Measurements from ENCODE around the gene CBX3.
"Not testable (repeated sequence)": the region's sequence is repeated elsewhere in the genome, so short reads cannot be mapped to it uniquely, and the experiment has no call there.

CBX3 gene

DNA sequence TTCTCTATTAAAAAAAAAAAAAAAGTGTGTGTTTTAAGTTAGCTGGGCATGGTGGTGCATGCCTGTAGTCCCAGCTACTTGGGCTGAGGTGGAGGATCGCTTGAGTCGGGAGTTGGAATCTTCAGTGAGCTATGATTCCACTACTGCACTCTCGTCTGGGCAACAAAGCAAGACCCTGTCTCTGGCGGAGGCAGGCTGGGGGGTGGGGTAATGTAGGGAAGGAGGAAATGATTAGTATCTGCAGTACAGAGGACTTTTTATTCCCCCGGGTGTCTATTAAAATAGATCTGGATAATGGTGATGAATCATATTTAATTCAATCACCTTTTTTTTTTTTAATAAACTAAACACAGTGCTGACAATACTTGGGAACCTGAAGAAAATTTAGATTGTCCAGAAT, 6.5 kb downstream of the CBX3 start:
- no peak for DNase-seq

DNA sequence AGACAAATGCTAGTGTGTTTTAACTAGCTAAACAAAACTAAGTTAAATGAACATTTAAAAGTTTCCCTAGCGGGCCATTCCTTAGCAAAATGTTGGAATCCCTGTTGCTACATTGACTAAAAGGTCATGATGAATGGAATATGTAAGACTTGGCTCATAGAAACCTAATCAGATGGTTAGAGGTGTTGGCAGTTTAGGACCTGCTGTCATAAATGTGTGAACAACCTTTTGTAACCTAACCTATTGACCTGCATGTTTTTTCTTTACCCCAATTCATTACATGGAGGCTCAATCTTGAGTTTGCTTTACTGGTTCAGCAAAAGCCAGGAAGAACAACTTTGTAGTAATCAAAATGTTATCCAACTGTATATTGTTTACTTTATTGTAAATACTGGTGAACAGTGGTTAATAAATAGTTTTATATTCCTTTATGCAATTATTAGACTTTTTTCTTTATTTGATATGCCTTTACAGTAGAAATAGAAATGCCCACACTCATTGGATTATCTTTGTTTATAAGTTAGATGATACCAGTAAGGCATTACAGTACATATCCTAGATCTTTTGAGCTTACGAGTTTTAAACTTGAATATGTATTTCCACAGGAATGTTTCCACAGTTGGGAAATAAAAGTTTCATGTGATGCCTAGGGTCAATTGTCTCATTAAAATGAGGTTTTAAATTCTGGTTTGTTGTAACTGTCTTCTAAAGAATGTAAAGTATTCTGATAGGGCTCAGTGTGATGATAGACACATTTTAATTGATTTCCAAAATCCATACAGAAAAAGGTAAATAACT, 11.6 kb downstream of the CBX3 start:
- DNase-seq, result no peak

DNA sequence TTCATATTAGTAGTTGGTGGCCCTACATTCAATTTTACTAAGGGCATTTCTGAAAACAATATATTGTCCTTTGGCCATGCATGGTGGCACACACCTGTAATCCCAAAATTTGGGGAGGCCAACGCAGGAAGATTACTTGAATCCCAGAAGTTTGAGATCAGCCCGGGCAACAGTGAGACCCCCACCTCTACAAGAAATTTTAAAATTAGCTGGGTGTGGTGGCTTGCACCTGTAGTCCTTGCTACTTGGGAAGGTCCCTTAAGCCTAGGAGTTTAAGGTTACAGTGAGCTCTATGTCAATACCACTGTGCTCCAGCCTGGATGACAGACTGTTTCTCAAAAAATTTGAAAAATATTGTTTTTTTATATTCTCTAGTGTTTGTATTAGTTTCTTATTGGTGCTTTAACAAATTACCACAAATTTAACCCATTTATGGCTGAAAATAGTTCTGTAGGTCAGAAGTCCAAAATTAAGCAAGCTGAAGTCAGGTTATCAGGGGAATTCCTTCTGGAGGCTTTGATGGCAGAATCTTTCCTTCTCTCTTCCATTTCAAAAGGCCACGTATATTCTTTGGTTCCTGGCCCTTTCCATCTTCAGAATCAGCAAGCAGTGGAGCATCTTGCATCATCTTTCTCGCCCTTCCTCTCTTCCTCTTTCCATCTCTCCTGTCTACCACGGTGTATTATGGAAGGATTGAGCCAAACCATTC, 12.4 kb downstream of the CBX3 start:
- no peak for DNase-seq

DNA sequence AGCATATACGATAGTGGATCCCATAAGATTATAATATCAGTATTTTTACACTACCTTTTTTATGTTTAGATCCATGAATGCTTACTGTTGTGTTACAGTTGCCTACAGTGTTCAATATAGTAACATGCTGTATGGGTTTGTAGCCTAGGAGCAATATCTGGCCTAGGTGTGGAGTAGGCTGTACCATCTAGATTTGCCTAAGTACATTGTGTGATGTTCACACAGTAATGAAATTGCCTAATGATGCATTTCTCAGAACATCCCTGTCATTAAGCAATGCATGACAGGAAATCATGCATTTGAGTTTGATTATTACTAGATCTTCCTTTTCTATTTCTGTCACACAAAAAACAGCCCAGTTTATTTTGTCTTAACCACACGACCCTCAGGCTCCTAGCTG, 14.5 kb downstream of the CBX3 start:
- no peak for DNase-seq

DNA sequence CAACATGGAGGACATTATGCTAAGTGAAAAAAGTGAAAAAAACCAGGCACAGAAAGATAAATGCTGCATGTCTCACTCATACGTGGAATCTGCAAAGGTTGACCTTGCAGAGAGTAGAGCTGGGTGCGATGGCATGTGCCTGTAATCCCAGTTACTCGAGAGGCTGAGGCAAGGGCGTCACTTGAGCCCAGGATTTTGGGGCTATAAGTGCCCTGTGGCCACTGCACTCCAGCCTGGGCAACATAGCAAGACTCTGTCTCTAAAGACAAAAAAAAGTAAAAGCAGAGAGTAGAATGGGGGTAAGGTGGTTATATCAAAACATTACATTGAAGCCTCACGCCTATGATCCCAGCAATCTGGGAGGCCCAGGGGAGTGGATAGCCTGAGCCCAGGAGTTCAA, 22.8 kb downstream of the CBX3 start:
- DNase-seq, result no peak

DNA sequence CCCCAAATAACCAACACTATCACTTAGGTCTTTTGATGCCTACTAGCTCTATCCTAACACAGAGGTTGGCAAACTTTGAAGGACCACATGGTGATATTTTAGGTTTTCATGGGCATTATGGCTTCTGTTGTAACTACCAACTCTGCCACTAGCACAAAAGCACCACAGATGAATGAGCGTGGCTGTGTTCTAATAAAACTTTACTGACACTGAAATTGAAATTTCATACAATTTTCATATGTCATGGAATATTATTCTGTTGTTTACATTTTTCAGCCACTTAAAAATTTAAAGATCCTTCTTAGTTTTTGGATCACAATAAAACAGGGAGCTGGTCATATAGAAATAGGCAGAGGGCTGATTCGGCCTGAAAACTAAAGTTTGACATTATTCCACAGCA, 26.4 kb downstream of the CBX3 start:
- no peak for DNase-seq

DNA sequence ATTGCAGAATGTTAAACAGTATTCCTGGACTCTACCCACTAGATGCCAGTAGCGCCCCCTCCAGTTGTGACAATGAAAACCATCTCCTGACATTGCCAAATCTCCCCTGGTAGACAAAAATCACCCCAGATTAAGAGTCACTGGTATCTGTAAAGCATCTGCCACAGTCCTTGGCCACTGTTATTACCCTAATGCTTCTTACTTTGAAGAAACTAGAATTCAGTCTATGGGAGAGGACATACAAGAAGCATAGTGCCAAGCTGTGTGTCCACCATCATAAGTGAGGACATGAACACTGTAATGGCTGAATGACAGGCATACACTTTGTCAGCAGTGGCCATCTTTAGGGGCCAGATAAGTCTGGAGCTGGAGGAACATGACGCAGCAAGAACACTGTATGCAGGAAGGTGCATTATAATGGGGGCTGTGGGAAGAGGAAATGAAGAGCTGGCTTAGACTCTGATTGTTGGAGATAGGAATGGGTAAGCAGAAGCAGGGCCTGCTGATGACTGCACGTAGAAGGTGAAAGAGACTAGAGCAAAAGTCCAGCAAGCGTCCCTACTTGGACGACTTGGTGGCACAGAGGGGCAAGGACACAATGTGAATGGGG, 32.5 kb downstream of the CBX3 start:
- DNase-seq, result no peak

DNA sequence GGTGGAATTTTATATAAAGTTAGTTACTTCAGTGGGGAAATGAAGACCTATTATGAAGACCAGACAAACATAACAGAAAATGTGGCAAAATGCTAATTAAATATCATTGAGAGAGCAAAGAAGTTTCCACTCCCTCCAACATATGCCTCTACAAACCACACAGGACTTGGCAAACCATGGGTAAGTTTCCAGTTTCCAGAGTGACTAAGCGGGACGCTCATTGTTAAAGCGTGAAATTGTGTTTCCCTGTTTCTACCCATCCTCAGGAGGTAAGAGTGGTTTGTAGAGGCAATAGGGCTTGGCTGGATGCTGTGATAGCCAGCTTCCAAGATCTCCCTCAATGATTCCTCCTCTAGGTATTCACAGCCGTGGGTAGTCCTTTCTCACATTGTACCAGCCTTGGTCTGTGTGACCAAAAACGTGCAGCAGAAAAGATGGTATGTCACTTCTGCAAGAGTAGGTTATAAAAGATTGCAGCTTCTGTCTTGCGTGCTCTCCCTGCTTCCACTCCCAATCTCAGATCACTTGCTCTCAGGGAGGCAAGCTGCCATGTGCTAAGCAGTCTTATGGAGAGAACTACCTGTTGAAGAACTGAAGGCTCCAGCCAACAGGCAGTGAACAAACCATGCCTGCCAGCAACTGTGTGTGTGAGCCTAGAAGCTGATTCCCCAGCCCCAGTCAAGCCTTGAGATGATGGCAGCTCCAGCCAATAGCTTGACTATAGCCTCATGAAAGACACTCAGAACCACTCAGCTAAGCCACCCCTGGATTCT, 35.7 kb downstream of the CBX3 start:
- DNase-seq, result no peak

DNA sequence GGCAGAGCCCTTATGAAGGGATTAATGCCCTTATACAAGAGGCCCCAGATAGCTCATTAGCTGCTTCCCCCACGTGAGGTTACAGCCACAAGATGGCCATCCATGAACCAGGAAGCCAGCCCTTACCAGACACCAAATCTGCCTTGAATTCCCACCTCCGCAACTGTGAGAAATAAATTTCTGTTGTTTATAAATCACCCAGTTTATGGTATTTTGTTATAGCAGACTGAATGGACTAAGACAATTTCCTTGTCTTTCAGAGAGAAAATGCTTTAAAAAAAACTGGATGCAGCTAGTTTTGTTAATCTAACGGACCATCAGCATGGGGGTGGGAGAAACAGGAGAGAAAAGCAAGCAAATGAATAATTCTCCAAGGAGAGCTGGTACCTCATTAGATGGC, 36.5 kb downstream of the CBX3 start:
- no peak for DNase-seq

DNA sequence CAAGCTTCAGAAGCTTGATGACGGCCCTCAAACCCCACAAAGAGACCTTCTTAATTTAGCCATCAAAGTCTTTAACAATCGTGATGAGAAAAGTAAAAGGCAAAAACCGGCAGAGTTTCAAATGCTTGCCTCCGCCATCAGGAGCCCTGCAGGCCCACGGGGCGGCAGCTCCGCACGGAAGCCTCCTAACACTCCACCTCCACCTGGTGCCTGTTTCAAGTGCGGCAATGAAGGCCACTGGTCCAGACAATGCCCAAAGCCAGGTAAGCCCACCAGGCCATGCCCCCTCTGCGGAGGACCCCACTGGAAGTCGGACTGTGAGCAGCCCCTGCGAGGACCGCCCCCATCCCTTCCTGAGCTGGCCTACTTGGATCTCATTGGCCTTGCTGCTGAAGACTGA, 43.6 kb downstream of the CBX3 start:
- no peak for DNase-seq

DNA sequence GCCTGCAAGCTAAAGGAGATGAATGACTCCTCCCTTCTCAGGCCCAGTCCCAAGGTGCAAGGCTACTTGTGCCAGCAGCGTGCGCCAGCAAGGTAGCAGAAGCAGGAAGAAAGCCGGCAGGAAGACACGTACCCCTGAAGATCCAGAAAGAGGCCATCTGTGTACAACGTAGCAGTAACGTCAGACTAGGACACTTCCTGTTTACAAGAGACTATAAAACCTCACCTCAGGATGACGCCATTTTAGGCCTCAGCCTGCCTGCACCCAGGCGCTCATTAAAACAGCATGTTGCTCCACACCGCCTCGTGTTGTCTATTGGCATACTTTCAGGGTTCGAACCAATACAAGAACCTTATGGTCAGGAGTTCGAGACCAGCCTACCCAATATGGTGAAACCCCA, 48.7 kb downstream of the CBX3 start:
- no peak for DNase-seq

DNA sequence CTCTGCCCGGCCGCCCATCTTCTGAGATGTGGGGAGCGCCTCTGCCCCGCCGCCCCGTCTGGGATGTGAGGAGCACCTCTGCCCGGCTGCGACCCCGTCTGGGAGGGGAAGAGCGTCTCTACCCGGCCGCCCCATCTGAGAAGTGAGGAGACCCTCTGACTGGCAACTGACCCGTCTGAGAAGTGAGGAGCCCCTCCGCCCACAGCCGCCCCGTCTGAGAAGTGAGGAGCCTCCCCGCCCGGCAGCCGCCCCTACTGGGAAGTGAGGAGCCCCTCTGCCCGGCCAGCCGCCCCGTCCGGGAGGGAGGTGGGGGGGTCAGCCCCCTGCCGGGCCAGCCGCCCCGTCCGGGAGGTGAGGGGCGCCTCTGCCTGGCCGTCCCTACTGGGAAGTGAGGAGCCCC, 60.3 kb downstream of the CBX3 start:
- not testable (repeated sequence) for DNase-seq
